Psoas muscle (tissue), 8 donors: ENCODE measurements around the gene RBP5. TPM values are rescaled to one million over a fixed set of nuclear protein-coding genes. Genes with fewer than 3 reads are reported as not detected.

ENCODE experiments used
- ATAC-seq, 4 donors: fragments of 200-7000 bp; cut with Tn5 transposase; one replicate each; pipeline ENCODE4 v1.9.1; 2020; ENCODE audit warnings: moderate library complexity in 3 of 4, mild to moderate bottlenecking in 2 of 4
- DNase-seq, 2 donors: peaks; one replicate each; pipeline ENCODE4 v3.0.0-alpha.2; 2020
- H3K27ac ChIP-seq: fragments of 200-600 bp; one replicate; pipeline ENCODE4 v1.8.0; 2022
- H3K27me3 ChIP-seq, 3 donors: fragments of 200-600 bp in 1 of 3; one replicate each; pipeline versions ENCODE4 v1.6.1 to v1.8.0; 2013 to 2022; ENCODE audit warnings: low read length in 2 of 3, mild to moderate bottlenecking in 2 of 3, moderate library complexity in 1 of 3; ENCODE audit not compliant: insufficient read depth in 3 of 3
- H3K36me3 ChIP-seq, 2 donors: fragments of 200-600 bp in 1 of 2; one replicate each; pipeline versions ENCODE4 v1.6.1 to v1.8.0; 2013 to 2022; ENCODE audit warnings: low read depth in 1 of 2, mild to moderate bottlenecking in 1 of 2, moderate library complexity in 1 of 2; ENCODE audit not compliant: insufficient read depth in 1 of 2
- H3K4me1 ChIP-seq: fragments of 200-600 bp; one replicate; pipeline ENCODE4 v1.8.0; 2022
- H3K4me3 ChIP-seq: fragments of 200-600 bp; one replicate; pipeline ENCODE4 v1.8.0; 2022; ENCODE audit warnings: mild to moderate bottlenecking
- H3K9me3 ChIP-seq: fragments of 200-600 bp; one replicate; pipeline ENCODE4 v1.8.0; 2022
- CTCF ChIP-seq: fragments of 200-600 bp; IDR thresholded peaks from one replicate; pipeline ENCODE4 v1.8.0; 2022; ENCODE audit warnings: antibody characterized with exemption
- WGBS, 3 donors: extraction: QIAGEN DNeasy Blood & Tissue Kit; methylation state at CpG; one replicate each; pipeline versions ENCODE4 v1.1.6 to v1.1.7; 2013; 5-methylcytosine and 5-hydroxymethylcytosine counted together
- intact Hi-C, 2 donors: fragments of 100-400 bp; cut with DNase I; formaldehyde crosslinking; loops; one replicate each; pipeline versions ENCODE4 v1.11.0 to v1.14.2; 2022
- polyA plus RNA-seq, 3 donors: library from polyadenylated mRNA; stranded (reverse); fragments of 200-250 nt; gene quantifications; one replicate each; pipeline ENCODE4 v1.2.3, GENCODE V29; 2013
- total RNA-seq, 4 donors: library from RNA; stranded (reverse); fragmentation: NEBNext Ultra II Directional in 2 of 4; extraction: Animal tissue kit (Norgen Biotek cat#: 25700) in 2 of 4; gene quantifications; one replicate each; pipeline versions ENCODE4 v1.2.1 to v1.2.4, GENCODE V29; 2021 to 2023
- donor health status: healthy with polysubstance abuse.
- donor health status: DM: no; HTN: no; CAD: no; lungs with moderate emphysema.
- donor health status: Bipolar disorder and iron deficiency.
- donor health status: healthy.
- donor health status: DM: yes; HTN: yes; CAD: no.
- donor health status: DM: no; HTN: no; CAD: no.
- donor health status: DM: no; HTN: no; CAD: no.
- donor health status: DM: yes; HTN: yes; CAD: no.

The RBP5 gene
- total and polyA plus RNA-seq, 7 donors = 0.18 to 1.4 (median 0.61) TPM; not detected in 2

- H3K27ac ChIP-seq = no peak overlapping the region
- H3K36me3 ChIP-seq = no peaks in the 10 kb centered on the region
- intact Hi-C loops = loop anchor here in 1 of 2 donors (10.0 kb wide), 1 partner anchor 253 kb away; the partner anchor contains the start of gene TPI1
- DNase-seq (no peak), ATAC-seq (no peak)
- H3K9me3 ChIP-seq = no peaks in the 10 kb centered on the region
- WGBS, 3 donors = 80 to 85% (median 84%) methylated on average over 3 of the region's 3 CpGs
- H3K27me3 ChIP-seq = no peaks in the 10 kb centered on the region
- TF ChIP-seq CTCF = no peak
- no peak overlapping the region for H3K4me3 ChIP-seq
- peaks cover 9% of the 10 kb centered on the region for H3K4me1 ChIP-seq
Observed at GRCh38 chr12:7117670-7118069, 11.0 kb downstream of the RBP5 start.

DNA sequence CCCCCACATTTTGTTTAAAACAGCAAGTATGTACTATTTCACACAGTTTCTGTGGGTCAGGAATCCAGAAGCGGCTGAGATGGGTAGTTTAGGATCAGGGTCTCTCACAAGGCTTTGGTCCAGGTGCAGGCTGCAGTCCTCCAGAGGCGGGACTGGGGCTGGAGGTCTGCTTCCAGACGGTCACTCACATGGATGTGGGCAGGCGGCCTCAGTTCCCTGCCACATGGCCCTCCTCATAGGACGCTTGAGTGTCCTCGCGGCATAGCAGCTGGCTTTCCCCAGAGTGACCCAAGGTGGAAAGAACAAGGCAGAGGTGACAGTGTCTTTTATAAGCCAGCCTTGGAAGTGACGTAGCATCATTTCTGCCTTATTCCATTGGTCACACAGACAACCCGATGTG is 11.8 kb downstream of the RBP5 start:
- intact Hi-C loops = loop anchor here in 1 of 2 donors (10.0 kb wide), 1 partner anchor 252 kb away; the partner anchor contains the start of gene TPI1
- TF ChIP-seq CTCF = no peak
- H3K4me1 ChIP-seq = peaks cover 10% of the 10 kb centered on the region
- H3K27me3 ChIP-seq = no peaks in the 10 kb centered on the region
- H3K4me3 ChIP-seq = no peak overlapping the region
- H3K36me3 ChIP-seq = no peaks in the 10 kb centered on the region
- DNase-seq (no peak), ATAC-seq (no peak)
- H3K27ac ChIP-seq = no peak overlapping the region
- 85 to 90% (median 88%) methylated on average over 9 of the region's 9 CpGs for WGBS, 3 donors
- H3K9me3 ChIP-seq = no peaks in the 10 kb centered on the region

DNA sequence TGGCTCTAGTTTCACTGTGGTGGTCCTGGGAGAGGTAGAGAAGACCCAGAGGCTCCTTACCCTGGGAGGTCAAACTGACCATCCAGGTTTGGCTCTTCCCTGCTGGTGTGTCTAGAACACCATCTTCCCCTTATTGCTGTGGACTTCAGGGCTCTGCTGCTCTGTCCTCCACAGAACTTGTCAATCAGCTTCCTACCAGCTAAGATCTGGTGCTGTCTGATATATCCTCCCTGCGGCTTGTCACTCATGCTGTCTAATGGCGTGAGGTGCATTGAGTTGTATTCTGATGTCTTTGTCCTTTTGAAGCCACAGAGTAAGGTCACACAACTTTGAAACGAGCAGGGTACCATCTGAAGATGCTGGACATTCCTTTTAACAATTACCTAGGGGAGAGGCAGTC is 12.5 kb downstream of the RBP5 start:
- Histone ChIP-seq H3K4me1 (peaks cover 10% of the 10 kb centered on the region), H3K27ac (no peak overlapping the region), H3K9me3 (no peaks in the 10 kb centered on the region), H3K36me3 (no peaks in the 10 kb centered on the region), H3K27me3 (no peaks in the 10 kb centered on the region), H3K4me3 (no peak overlapping the region)
- WGBS, 3 donors = 82 to 85% (median 83%) methylated on average over 3 of the region's 3 CpGs
- no peak for ATAC-seq
- intact Hi-C loops = loop anchor here in 1 of 2 donors (10.0 kb wide), 1 partner anchor 251 kb away; the partner anchor contains the start of gene TPI1
- no peak for DNase-seq
- no peak for TF ChIP-seq CTCF

GRCh38 chr12:7114851-7115250 is 13.8 kb downstream of the RBP5 start:
- no peaks in the 10 kb centered on the region for H3K27me3 ChIP-seq
- no peak for TF ChIP-seq CTCF
- peaks cover 10% of the 10 kb centered on the region for H3K4me1 ChIP-seq
- no peaks in the 10 kb centered on the region for H3K9me3 ChIP-seq
- H3K4me3 ChIP-seq = no peak overlapping the region
- DNase-seq (no peak), ATAC-seq (no peak)
- intact Hi-C loops = loop anchor here (1.0 to 10.0 kb wide), 3 partner anchors 168 to 250 kb away; partner anchors contain the start of genes C12orf57 (in 1 of the 2) and TPI1 (in 1 of the 2)
- no peak overlapping the region for H3K27ac ChIP-seq
- H3K36me3 ChIP-seq = no peaks in the 10 kb centered on the region
- 82 to 87% (median 87%) methylated on average over 6 of the region's 6 CpGs for WGBS, 3 donors

GRCh38 chr12:7114008-7114407 is 14.7 kb downstream of the RBP5 start:
- no peak overlapping the region for H3K4me3 ChIP-seq
- TF ChIP-seq CTCF = no peak
- H3K27ac ChIP-seq = no peak overlapping the region
- peaks cover 10% of the 10 kb centered on the region for H3K4me1 ChIP-seq
- intact Hi-C loops = loop anchor here (1.0 to 10.0 kb wide), 3 partner anchors 167 to 249 kb away; partner anchors contain the start of genes C12orf57 (in 1 of the 2) and TPI1 (in 1 of the 2)
- H3K36me3 ChIP-seq = no peaks in the 10 kb centered on the region
- DNase-seq (no peak), ATAC-seq (no peak)
- H3K9me3 ChIP-seq = no peaks in the 10 kb centered on the region
- H3K27me3 ChIP-seq = no peaks in the 10 kb centered on the region
- 87 to 90% (median 87%) methylated on average over 11 of the region's 11 CpGs for WGBS, 3 donors
